ENCODE results near the gene ST3GAL4.

GRCh38 chr11:126456089-126456488 is 100.6 kb downstream of the ST3GAL4 start:
- no peak for TF ChIP-seq CTCF (IDR thresholded peaks at IDR 0.05)
- TF ChIP-seq, protein P1, sequence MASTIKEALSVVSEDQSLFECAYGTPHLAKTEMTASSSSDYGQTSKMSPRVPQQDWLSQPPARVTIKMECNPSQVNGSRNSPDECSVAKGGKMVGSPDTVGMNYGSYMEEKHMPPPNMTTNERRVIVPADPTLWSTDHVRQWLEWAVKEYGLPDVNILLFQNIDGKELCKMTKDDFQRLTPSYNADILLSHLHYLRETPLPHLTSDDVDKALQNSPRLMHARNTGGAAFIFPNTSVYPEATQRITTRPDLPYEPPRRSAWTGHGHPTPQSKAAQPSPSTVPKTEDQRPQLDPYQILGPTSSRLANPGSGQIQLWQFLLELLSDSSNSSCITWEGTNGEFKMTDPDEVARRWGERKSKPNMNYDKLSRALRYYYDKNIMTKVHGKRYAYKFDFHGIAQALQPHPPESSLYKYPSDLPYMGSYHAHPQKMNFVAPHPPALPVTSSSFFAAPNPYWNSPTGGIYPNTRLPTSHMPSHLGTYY (CRISPR knock-in tag; IDR thresholded peaks at IDR 0.05), result no peak
- no peak for TF ChIP-seq SMAD3 (CRISPR knock-in tag; IDR thresholded peaks at IDR 0.05; ENCODE audit: borderline replicate concordance)
- TF ChIP-seq, protein P2, sequence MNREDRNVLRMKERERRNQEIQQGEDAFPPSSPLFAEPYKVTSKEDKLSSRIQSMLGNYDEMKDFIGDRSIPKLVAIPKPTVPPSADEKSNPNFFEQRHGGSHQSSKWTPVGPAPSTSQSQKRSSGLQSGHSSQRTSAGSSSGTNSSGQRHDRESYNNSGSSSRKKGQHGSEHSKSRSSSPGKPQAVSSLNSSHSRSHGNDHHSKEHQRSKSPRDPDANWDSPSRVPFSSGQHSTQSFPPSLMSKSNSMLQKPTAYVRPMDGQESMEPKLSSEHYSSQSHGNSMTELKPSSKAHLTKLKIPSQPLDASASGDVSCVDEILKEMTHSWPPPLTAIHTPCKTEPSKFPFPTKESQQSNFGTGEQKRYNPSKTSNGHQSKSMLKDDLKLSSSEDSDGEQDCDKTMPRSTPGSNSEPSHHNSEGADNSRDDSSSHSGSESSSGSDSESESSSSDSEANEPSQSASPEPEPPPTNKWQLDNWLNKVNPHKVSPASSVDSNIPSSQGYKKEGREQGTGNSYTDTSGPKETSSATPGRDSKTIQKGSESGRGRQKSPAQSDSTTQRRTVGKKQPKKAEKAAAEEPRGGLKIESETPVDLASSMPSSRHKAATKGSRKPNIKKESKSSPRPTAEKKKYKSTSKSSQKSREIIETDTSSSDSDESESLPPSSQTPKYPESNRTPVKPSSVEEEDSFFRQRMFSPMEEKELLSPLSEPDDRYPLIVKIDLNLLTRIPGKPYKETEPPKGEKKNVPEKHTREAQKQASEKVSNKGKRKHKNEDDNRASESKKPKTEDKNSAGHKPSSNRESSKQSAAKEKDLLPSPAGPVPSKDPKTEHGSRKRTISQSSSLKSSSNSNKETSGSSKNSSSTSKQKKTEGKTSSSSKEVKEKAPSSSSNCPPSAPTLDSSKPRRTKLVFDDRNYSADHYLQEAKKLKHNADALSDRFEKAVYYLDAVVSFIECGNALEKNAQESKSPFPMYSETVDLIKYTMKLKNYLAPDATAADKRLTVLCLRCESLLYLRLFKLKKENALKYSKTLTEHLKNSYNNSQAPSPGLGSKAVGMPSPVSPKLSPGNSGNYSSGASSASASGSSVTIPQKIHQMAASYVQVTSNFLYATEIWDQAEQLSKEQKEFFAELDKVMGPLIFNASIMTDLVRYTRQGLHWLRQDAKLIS (CRISPR knock-in tag; IDR thresholded peaks at IDR 0.05; ENCODE audit: borderline replicate concordance), result no peak
- no peak for TF ChIP-seq MXD4 (CRISPR knock-in tag; IDR thresholded peaks at IDR 0.05; ENCODE audit: borderline replicate concordance)
- TF ChIP-seq ZSCAN18 (CRISPR knock-in tag; IDR thresholded peaks at IDR 0.05), result no peak
- no peak for TF ChIP-seq USF1 (CRISPR knock-in tag; IDR thresholded peaks at IDR 0.05)
- TF ChIP-seq, protein P3, sequence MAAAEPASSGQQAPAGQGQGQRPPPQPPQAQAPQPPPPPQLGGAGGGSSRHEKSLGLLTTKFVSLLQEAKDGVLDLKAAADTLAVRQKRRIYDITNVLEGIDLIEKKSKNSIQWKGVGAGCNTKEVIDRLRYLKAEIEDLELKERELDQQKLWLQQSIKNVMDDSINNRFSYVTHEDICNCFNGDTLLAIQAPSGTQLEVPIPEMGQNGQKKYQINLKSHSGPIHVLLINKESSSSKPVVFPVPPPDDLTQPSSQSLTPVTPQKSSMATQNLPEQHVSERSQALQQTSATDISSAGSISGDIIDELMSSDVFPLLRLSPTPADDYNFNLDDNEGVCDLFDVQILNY (CRISPR knock-in tag; IDR thresholded peaks at IDR 0.05), result no peak
- TF ChIP-seq JUN (CRISPR knock-in tag; IDR thresholded peaks at IDR 0.05), result no peak
- TF ChIP-seq, protein P4, sequence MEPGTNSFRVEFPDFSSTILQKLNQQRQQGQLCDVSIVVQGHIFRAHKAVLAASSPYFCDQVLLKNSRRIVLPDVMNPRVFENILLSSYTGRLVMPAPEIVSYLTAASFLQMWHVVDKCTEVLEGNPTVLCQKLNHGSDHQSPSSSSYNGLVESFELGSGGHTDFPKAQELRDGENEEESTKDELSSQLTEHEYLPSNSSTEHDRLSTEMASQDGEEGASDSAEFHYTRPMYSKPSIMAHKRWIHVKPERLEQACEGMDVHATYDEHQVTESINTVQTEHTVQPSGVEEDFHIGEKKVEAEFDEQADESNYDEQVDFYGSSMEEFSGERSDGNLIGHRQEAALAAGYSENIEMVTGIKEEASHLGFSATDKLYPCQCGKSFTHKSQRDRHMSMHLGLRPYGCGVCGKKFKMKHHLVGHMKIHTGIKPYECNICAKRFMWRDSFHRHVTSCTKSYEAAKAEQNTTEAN (CRISPR knock-in tag; IDR thresholded peaks at IDR 0.05), result no peak
- no peak for TF ChIP-seq ZNF317 (CRISPR knock-in tag; IDR thresholded peaks at IDR 0.05; ENCODE audit: borderline replicate concordance, low read depth)
- TF ChIP-seq TCF7 (CRISPR knock-in tag; IDR thresholded peaks at IDR 0.05; ENCODE audit: low read depth), result no peak
- TF ChIP-seq MAX (CRISPR knock-in tag; IDR thresholded peaks at IDR 0.05), result no peak
